ENCODE results near the gene MLF2. TPM values are rescaled to one million over a fixed set of nuclear protein-coding genes. Genes with fewer than 3 reads are reported as not detected.
A peak's percentile ranks its signal among the peaks of the same experiment; 100 is the strongest.

The MLF2 gene
- total RNA-seq, 2 experiments from 2014 or later, result 102 to 113 TPM

- H3K27me3 Mint-ChIP-seq, result peaks cover 67% of the 10 kb centered on the region
- DNase-seq, result peak; percentile 53
These were observed 52.3 kb downstream of the MLF2 start, which contains the start of gene PIANP for GRCh38 chr12:6700646-6701051. PIANP (minus strand) TSS chr12:6700815; CDS start chr12:6698061, 2,754 bp downstream.

GRCh38 chr12:6699989-6700645 lies 52.8 kb downstream of the MLF2 start:
- CTCF ChIA-PET, result no interaction called here
- Mint-ChIP-seq H3K27ac (no peak overlapping the region), H3K36me3 (peaks cover 4% of the 10 kb centered on the region), H3K4me3 (peak overlapping the region; percentile 32), H3K4me1 (peaks cover 19% of the 10 kb centered on the region), H3K9me3 (ENCODE audit: low read depth) (no peaks in the 10 kb centered on the region), H3K27me3 (peaks cover 64% of the 10 kb centered on the region)
- DNase-seq (no peak), ATAC-seq (peak; percentile 48)

More at GRCh38 chr12:6700646-6701051, 52.3 kb downstream of the MLF2 start, which contains the start of gene PIANP:
- H3K36me3 Mint-ChIP-seq, result peaks cover 4% of the 10 kb centered on the region
- peak; percentile 80 for ATAC-seq
- H3K4me3 Mint-ChIP-seq, result peak within 1 kb of the TSS; percentile 32
- H3K27ac Mint-ChIP-seq, result no peak within 1 kb of the TSS
- H3K9me3 Mint-ChIP-seq (ENCODE audit: low read depth), result no peaks in the 10 kb centered on the region
- CTCF ChIA-PET, result no interaction called here
- H3K4me1 Mint-ChIP-seq, result peaks cover 19% of the 10 kb centered on the region

GRCh38 chr12:6699259-6699988 lies 53.5 kb downstream of the MLF2 start:
- Mint-ChIP-seq H3K4me3 (peak overlapping the region; percentile 32), H3K4me1 (peaks cover 19% of the 10 kb centered on the region), H3K36me3 (peaks cover 4% of the 10 kb centered on the region), H3K27ac (no peak overlapping the region), H3K9me3 (ENCODE audit: low read depth) (no peaks in the 10 kb centered on the region), H3K27me3 (peaks cover 58% of the 10 kb centered on the region)
- CTCF ChIA-PET, result interaction anchor here (1.5 to 1.7 kb wide), 2 partner anchors 81 to 147 kb away, joined by 3 to 4 read pairs; no protein-coding TSS in a partner anchor
- no peak for ATAC-seq
- no peak for DNase-seq

- CTCF ChIA-PET, result interaction anchor here (0.6 to 1.7 kb wide), 7 partner anchors 9 to 146 kb away, joined by 3 to 4 read pairs (median 4); no protein-coding TSS in a partner anchor
- H3K4me1 Mint-ChIP-seq, result peaks cover 18% of the 10 kb centered on the region
- peaks cover 50% of the 10 kb centered on the region for H3K27me3 Mint-ChIP-seq
- no peak for ATAC-seq
- H3K36me3 Mint-ChIP-seq, result peaks cover 4% of the 10 kb centered on the region
- no peak overlapping the region for H3K4me3 Mint-ChIP-seq
- no peak for DNase-seq
- no peaks in the 10 kb centered on the region for H3K9me3 Mint-ChIP-seq (ENCODE audit: low read depth)
- no peak overlapping the region for H3K27ac Mint-ChIP-seq
These were observed 54.4 kb downstream of the MLF2 start for GRCh38 chr12:6698352-6699046.

Other genes starting within 250 kb of the MLF2 start
- gene GAPDH, start 218.6 kb downstream of the MLF2 start, total RNA-seq, result 1,000 to 10,000 TPM; 5,133 to 5,396 TPM
- gene IFFO1, start 197.1 kb downstream of the MLF2 start, total RNA-seq, result 10 to 100 TPM; 29.3 to 30.0 TPM
- 100 to 1,000 TPM in 1 of 2 experiments, 10 to 100 TPM in 1; 76.7 to 117 TPM for gene NOP2, start 184.8 kb downstream of the MLF2 start, total RNA-seq
- 100 to 1,000 TPM; 288 to 320 TPM for gene CHD4, start 145.8 kb downstream of the MLF2 start, total RNA-seq
- gene LPAR5, start 117.2 kb downstream of the MLF2 start, total RNA-seq, result 10 to 100 TPM; 15.8 to 18.5 TPM
- gene ACRBP, start 105.7 kb downstream of the MLF2 start, total RNA-seq, result 1 to 10 TPM; 1.1 to 2.0 TPM
- 10 to 100 TPM; 26.0 to 26.3 TPM for gene ING4, start 90.0 kb downstream of the MLF2 start, total RNA-seq
- 10 to 100 TPM; 76.3 to 76.4 TPM for gene ZNF384, start 63.8 kb downstream of the MLF2 start, total RNA-seq
- gene PIANP, start 52.3 kb downstream of the MLF2 start, total RNA-seq, result not detected
- 10 to 100 TPM; 28.2 to 30.0 TPM for gene COPS7A, start 29.1 kb downstream of the MLF2 start, total RNA-seq
- gene PTMS, start 13.2 kb upstream of the MLF2 start, total RNA-seq, result 100 to 1,000 TPM; 131 to 142 TPM
- 100 to 1,000 TPM; 320 to 420 TPM for gene LAG3, start 19.4 kb upstream of the MLF2 start, total RNA-seq
- gene CD4, start 36.4 kb upstream of the MLF2 start, total RNA-seq, result 1 to 10 TPM in 1 of 2 experiments, under 1 TPM in 1; 0.82 to 1.8 TPM
- under 1 TPM in 1 of 2 experiments, not detected in 1; 0.82 TPM for gene GPR162, start 68.7 kb upstream of the MLF2 start, total RNA-seq
- gene P3H3, start 75.3 kb upstream of the MLF2 start, total RNA-seq, result under 1 TPM; 0.23 to 0.99 TPM
- gene GNB3, start 87.8 kb upstream of the MLF2 start, total RNA-seq, result under 1 TPM in 1 of 2 experiments, not detected in 1; 0.12 TPM
- gene CDCA3, start 98.1 kb upstream of the MLF2 start, total RNA-seq, result 100 to 1,000 TPM in 1 of 2 experiments, 10 to 100 TPM in 1; 89.1 to 125 TPM
- 100 to 1,000 TPM in 1 of 2 experiments, 10 to 100 TPM in 1; 98.8 to 129 TPM for gene USP5, start 99.0 kb upstream of the MLF2 start, total RNA-seq
- gene TPI1, start 114.4 kb upstream of the MLF2 start, total RNA-seq, result 1,000 to 10,000 TPM; 1,086 to 1,277 TPM
- 10 to 100 TPM; 10.5 to 14.4 TPM for gene SPSB2, start 120.2 kb upstream of the MLF2 start, total RNA-seq
- gene LRRC23, start 151.7 kb upstream of the MLF2 start, total RNA-seq, result 1 to 10 TPM; 4.9 to 8.7 TPM
- gene ENO2, start 161.4 kb upstream of the MLF2 start, total RNA-seq, result 100 to 1,000 TPM; 106 to 171 TPM
- gene ATN1, start 174.8 kb upstream of the MLF2 start, total RNA-seq, result 10 to 100 TPM; 38.3 to 40.1 TPM
- not detected for gene RNU7-1, start 190.7 kb upstream of the MLF2 start, total RNA-seq
- 100 to 1,000 TPM; 120 to 132 TPM for gene C12orf57, start 190.9 kb upstream of the MLF2 start, total RNA-seq
- gene PTPN6, start 198.2 kb upstream of the MLF2 start, total RNA-seq, result 100 to 1,000 TPM; 283 to 367 TPM
- gene PHB2, start 217.5 kb upstream of the MLF2 start, total RNA-seq, result 100 to 1,000 TPM; 211 to 271 TPM
- gene EMG1, start 217.8 kb upstream of the MLF2 start, total RNA-seq, result 10 to 100 TPM; 59.9 to 69.5 TPM

Data from activated CD8-positive, alpha-beta memory T cell treated with anti-CD3 and anti-CD28 coated beads, Interleukin-2, amount 10 ng/mL, durations not matched to agents 7 days and 5 days (primary cell).